Cardiac septum (tissue), 1 donor: ENCODE results near the gene CCDC85C. TPM values are rescaled to one million over a fixed set of nuclear protein-coding genes. Genes with fewer than 3 reads are reported as not detected.

Experiments
- DNase-seq: peaks from one replicate; pipeline ENCODE4 v3.0.0-alpha.2; 2020; ENCODE audit warnings: low spot score
- intact Hi-C: fragments of 100-400 bp; cut with DNase I; formaldehyde crosslinking; loops from one replicate; pipeline ENCODE4 v1.14.0; 2022
- total RNA-seq: library from RNA; stranded (reverse); fragmentation: NEBNext Ultra II Directional; extraction: Animal tissue kit (Norgen Biotek cat#: 25700); gene quantifications from one replicate; pipeline ENCODE4 v1.2.1, GENCODE V29; 2021
- donor health status: DM: no; HTN: no; CAD: no.

The CCDC85C gene
- total RNA-seq, 1 donor from 2014 or later: 21.4 TPM

GRCh38 chr14:99508896-99509629 is 94.9 kb downstream of the CCDC85C start:
- intact Hi-C loops: no loop called here
- no peak for DNase-seq

- intact Hi-C loops: no loop called here
- no peak for DNase-seq
Measured at GRCh38 chr14:99507860-99508640, 96.0 kb downstream of the CCDC85C start.

- intact Hi-C loops: no loop called here
- DNase-seq: no peak
Measured at GRCh38 chr14:99506276-99506675, 97.7 kb downstream of the CCDC85C start.

- DNase-seq: no peak
- intact Hi-C loops: no loop called here
Measured at GRCh38 chr14:99505089-99505488, 98.9 kb downstream of the CCDC85C start.

- intact Hi-C loops: no loop called here
- DNase-seq: no peak
Measured at GRCh38 chr14:99503848-99504453, 100.1 kb downstream of the CCDC85C start.

GRCh38 chr14:99502989-99503421 is 101.0 kb downstream of the CCDC85C start:
- no peak for DNase-seq
- intact Hi-C loops: no loop called here

- intact Hi-C loops: no loop called here
- DNase-seq: no peak
Measured at GRCh38 chr14:99497894-99498293, 106.1 kb downstream of the CCDC85C start.

GRCh38 chr14:99497341-99497740 is 106.7 kb downstream of the CCDC85C start:
- intact Hi-C loops: no loop called here
- DNase-seq: no peak

GRCh38 chr14:99484106-99484505 is 119.9 kb downstream of the CCDC85C start:
- intact Hi-C loops: no loop called here
- DNase-seq: no peak

- no peak for DNase-seq
- intact Hi-C loops: no loop called here
Measured at GRCh38 chr14:99481745-99482099, 122.3 kb downstream of the CCDC85C start.

GRCh38 chr14:99480917-99481744 is 122.9 kb downstream of the CCDC85C start, which contains the start of gene CCNK:
Gene CCNK, plus strand, starts transcription at chr14:99481409. Its CDS starts 11,269 bp downstream, at chr14:99492678.
- peak; percentile 100 for DNase-seq
- intact Hi-C loops: no loop called here

- DNase-seq: peak; percentile 75
- intact Hi-C loops: no loop called here
Measured at GRCh38 chr14:99479906-99480869, 123.8 kb downstream of the CCDC85C start, which contains the start of gene SETD3. Gene SETD3, minus strand, starts transcription at chr14:99480859. Its CDS starts 15,054 bp downstream, at chr14:99465805.

GRCh38 chr14:99479160-99479905 is 124.7 kb downstream of the CCDC85C start:
- DNase-seq: no peak
- intact Hi-C loops: no loop called here

GRCh38 chr14:99478128-99478527 is 125.9 kb downstream of the CCDC85C start:
- DNase-seq: no peak
- intact Hi-C loops: no loop called here

- intact Hi-C loops: no loop called here
- DNase-seq: no peak
Measured at GRCh38 chr14:99476864-99477263, 127.1 kb downstream of the CCDC85C start.

GRCh38 chr14:99475660-99476059 is 128.3 kb downstream of the CCDC85C start:
- intact Hi-C loops: no loop called here
- no peak for DNase-seq

- intact Hi-C loops: no loop called here
- DNase-seq: no peak
Measured at GRCh38 chr14:99475179-99475578, 128.8 kb downstream of the CCDC85C start.

GRCh38 chr14:99473458-99473857 is 130.5 kb downstream of the CCDC85C start:
- intact Hi-C loops: no loop called here
- no peak for DNase-seq
